Limb (tissue), 2 donors: Measurements from ENCODE around the gene LRIG2.
"Not testable (repeated sequence)": the region's sequence is repeated elsewhere in the genome, so short reads cannot be mapped to it uniquely, and the experiment has no call there.

Source experiments
- DNase-seq, 2 donors: peaks; one replicate each; pipeline ENCODE4 v3.0.0-alpha.2; 2016; ENCODE audit errors: extremely low spot score in 2 of 2

LRIG2 gene

GRCh38 chr1:113126207-113126606 lies 53.2 kb downstream of the LRIG2 start:
- DNase-seq = no peak

- no peak for DNase-seq
These were observed 55.1 kb downstream of the LRIG2 start for GRCh38 chr1:113128116-113128515.

- no peak for DNase-seq
These were observed 56.7 kb downstream of the LRIG2 start for GRCh38 chr1:113129529-113130185.

GRCh38 chr1:113133038-113133437 lies 60.0 kb downstream of the LRIG2 start:
- DNase-seq = no peak

- DNase-seq = no peak
These were observed 60.8 kb downstream of the LRIG2 start for GRCh38 chr1:113133759-113134158.

GRCh38 chr1:113135460-113135859 lies 62.5 kb downstream of the LRIG2 start:
- DNase-seq = no peak

- no peak for DNase-seq
These were observed 63.5 kb downstream of the LRIG2 start for GRCh38 chr1:113136476-113136875.

- no peak for DNase-seq
These were observed 64.6 kb downstream of the LRIG2 start for GRCh38 chr1:113137563-113137962.

GRCh38 chr1:113138778-113139177 lies 65.8 kb downstream of the LRIG2 start:
- no peak for DNase-seq

- no peak for DNase-seq
These were observed 67.2 kb downstream of the LRIG2 start for GRCh38 chr1:113140176-113140575.

GRCh38 chr1:113140588-113141446 lies 67.8 kb downstream of the LRIG2 start:
- peak; percentile 70 to 75 for DNase-seq

- DNase-seq = no peak
These were observed 68.9 kb downstream of the LRIG2 start for GRCh38 chr1:113141650-113142473.

- DNase-seq = no peak
These were observed 69.8 kb downstream of the LRIG2 start for GRCh38 chr1:113142791-113143190.

- DNase-seq = no peak
These were observed 73.5 kb downstream of the LRIG2 start for GRCh38 chr1:113146242-113147072.

- DNase-seq = no peak
These were observed 74.2 kb downstream of the LRIG2 start for GRCh38 chr1:113147073-113147625.

GRCh38 chr1:113147826-113148225 lies 74.8 kb downstream of the LRIG2 start:
- no peak for DNase-seq

GRCh38 chr1:113150494-113150893 lies 77.5 kb downstream of the LRIG2 start:
- not testable (repeated sequence) for DNase-seq

GRCh38 chr1:113153116-113153803 lies 80.3 kb downstream of the LRIG2 start:
- DNase-seq = no peak

- no peak for DNase-seq
These were observed 83.4 kb downstream of the LRIG2 start for GRCh38 chr1:113156368-113156767.

- not testable (repeated sequence) for DNase-seq
These were observed 85.7 kb downstream of the LRIG2 start for GRCh38 chr1:113158743-113159142.
